ENCODE measurements around the gene PHF21A.

PHF21A gene

GRCh38 chr11:45886816-45887520, 234.3 kb downstream of the PHF21A start:
- DNase-seq (ENCODE audit: low read depth) = no peak
- H3K4me3 ChIP-seq (ENCODE audit: low read depth, low read length) = no peak overlapping the region
- TF ChIP-seq CTCF (IDR thresholded peaks at IDR 0.05; ENCODE audit: low read depth, low read length) (no peak), MAX (IDR thresholded peaks at IDR 0.05; ENCODE audit: low read depth, low read length) (no peak), POLR2A (IDR thresholded peaks at IDR 0.05; ENCODE audit: extremely low read depth, insufficient read length) (no peak), MYC (IDR thresholded peaks at IDR 0.05; ENCODE audit: low read depth, low read length) (no peak)

- TF ChIP-seq CTCF (IDR thresholded peaks at IDR 0.05; ENCODE audit: low read depth, low read length) = no peak
- DNase-seq (ENCODE audit: low read depth) = no peak
- no peak overlapping the region for H3K4me3 ChIP-seq (ENCODE audit: low read depth, low read length)
Observed at GRCh38 chr11:45885921-45886721, 235.1 kb downstream of the PHF21A start.

- TF ChIP-seq POLR2A (IDR thresholded peaks at IDR 0.05; ENCODE audit: extremely low read depth, insufficient read length) (no peak), CTCF (IDR thresholded peaks at IDR 0.05; ENCODE audit: low read depth, low read length) (no peak), MYC (IDR thresholded peaks at IDR 0.05; ENCODE audit: low read depth, low read length) (no peak), MAX (IDR thresholded peaks at IDR 0.05; ENCODE audit: low read depth, low read length) (no peak)
- H3K4me3 ChIP-seq (ENCODE audit: low read depth, low read length) = no peak within 1 kb of the TSS
- peak; percentile 55 for DNase-seq (ENCODE audit: low read depth)
Observed at GRCh38 chr11:45885274-45885920, 235.9 kb downstream of the PHF21A start, which contains the start of gene MAPK8IP1. Gene MAPK8IP1, plus strand, starts transcription at chr11:45885651. Its CDS starts 170 bp downstream, at chr11:45885821.

GRCh38 chr11:45884596-45885185, 236.6 kb downstream of the PHF21A start:
- DNase-seq (ENCODE audit: low read depth) = no peak
- no peak for TF ChIP-seq CTCF (IDR thresholded peaks at IDR 0.05; ENCODE audit: low read depth, low read length)
- TF ChIP-seq MYC (IDR thresholded peaks at IDR 0.05; ENCODE audit: low read depth, low read length) = no peak
- TF ChIP-seq MAX (IDR thresholded peaks at IDR 0.05; ENCODE audit: low read depth, low read length) = no peak
- no peak for TF ChIP-seq POLR2A (IDR thresholded peaks at IDR 0.05; ENCODE audit: extremely low read depth, insufficient read length)
- H3K4me3 ChIP-seq (ENCODE audit: low read depth, low read length) = no peak overlapping the region

Data from NB4 (cell line).